ENCODE measurements around the gene PRKCE. TPM values are rescaled to one million over a fixed set of nuclear protein-coding genes. Genes with fewer than 3 reads are reported as not detected.
A peak's percentile ranks its signal among the peaks of the same experiment; 100 is the strongest.

Gene PRKCE
- total and polyA plus RNA-seq, 7 donors = 3.0 to 21.9 (median 15.8) TPM

DNA sequence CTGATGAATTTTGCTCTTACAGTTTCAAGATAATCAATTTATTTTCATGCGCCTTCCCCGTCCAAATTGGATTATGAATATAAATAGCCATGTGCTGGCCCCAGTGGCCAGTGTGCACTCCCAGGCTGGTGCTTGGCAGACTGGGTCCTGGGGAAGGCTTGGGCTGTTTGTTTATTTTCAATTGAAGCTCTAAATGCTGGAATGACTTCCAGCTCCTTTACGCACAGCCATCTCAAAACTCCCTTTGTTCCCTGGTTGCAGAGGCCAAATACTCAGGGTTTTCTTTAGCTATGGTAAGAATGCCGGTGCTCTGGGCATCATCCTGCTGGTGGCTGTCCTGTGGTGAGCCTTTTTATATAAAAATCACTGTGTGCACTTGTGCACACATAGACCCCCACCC, 131.5 kb downstream of the PRKCE start:
- no peaks in the 10 kb centered on the region for H3K36me3 ChIP-seq
- H3K27ac ChIP-seq = peak overlapping the region in 2 of 4 donors; percentile 4 to 26
- no peaks in the 10 kb centered on the region for H3K27me3 ChIP-seq
- intact Hi-C loops (cut with DNase I) = no loop called here
- H3K4me3 ChIP-seq = no peak overlapping the region
- 82 to 92% methylated on average over 4 of the region's 4 CpGs for WGBS, 2 donors
- DNase-seq = no peak
- TF ChIP-seq, protein P1, sequence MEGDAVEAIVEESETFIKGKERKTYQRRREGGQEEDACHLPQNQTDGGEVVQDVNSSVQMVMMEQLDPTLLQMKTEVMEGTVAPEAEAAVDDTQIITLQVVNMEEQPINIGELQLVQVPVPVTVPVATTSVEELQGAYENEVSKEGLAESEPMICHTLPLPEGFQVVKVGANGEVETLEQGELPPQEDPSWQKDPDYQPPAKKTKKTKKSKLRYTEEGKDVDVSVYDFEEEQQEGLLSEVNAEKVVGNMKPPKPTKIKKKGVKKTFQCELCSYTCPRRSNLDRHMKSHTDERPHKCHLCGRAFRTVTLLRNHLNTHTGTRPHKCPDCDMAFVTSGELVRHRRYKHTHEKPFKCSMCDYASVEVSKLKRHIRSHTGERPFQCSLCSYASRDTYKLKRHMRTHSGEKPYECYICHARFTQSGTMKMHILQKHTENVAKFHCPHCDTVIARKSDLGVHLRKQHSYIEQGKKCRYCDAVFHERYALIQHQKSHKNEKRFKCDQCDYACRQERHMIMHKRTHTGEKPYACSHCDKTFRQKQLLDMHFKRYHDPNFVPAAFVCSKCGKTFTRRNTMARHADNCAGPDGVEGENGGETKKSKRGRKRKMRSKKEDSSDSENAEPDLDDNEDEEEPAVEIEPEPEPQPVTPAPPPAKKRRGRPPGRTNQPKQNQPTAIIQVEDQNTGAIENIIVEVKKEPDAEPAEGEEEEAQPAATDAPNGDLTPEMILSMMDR (IDR thresholded peaks at IDR 0.05) = no peak
- TF ChIP-seq POLR2AphosphoS5 (IDR thresholded peaks at IDR 0.05) = peak in 1 of 4 donors; percentile 4
- no peaks in the 10 kb centered on the region for H3K9me3 ChIP-seq
- H3K4me1 ChIP-seq = peaks cover 0 to 36% (median 18%) of the 10 kb centered on the region in 4 donors

DNA sequence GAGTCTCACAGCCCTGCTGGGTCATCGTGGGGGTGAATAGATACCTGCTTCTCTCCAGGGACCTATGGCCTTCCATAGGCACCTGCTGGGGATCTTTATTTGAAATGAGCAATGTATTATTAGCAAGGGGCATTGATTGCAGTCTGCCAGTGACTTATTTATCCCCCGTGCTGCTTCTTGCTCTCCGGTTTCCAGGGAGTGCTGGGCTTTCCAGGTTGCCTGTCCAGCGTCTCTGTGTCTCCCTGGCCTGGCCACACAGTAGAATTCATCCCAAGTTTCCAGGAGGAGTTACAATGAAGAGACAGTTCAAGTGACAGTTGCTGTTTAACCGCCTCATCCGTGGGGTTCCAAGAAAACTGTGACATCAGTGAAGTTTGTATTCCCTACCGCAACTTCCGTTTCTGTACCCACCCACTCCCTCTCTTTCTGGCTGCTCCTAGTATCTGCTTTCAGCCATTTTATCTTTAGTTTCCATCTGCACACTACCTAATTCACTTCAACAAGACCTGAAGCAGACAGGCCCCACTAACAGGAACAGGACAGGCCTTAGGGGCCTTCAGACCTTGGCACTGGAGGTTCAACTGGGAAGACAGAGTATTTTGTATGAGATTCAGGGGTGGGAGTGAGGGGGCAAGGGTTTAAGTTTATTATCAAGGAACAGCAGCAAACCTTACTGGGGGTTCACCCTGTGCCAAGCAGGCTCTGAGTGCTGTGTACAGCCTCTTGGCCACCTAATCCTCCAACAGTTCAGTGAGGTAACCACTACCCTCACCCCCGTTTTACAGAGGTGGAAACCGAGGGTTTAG, 134.8 kb downstream of the PRKCE start:
- H3K4me1 ChIP-seq = peaks cover 0 to 27% (median 13%) of the 10 kb centered on the region in 4 donors
- H3K4me3 ChIP-seq = no peak overlapping the region
- no peaks in the 10 kb centered on the region for H3K27me3 ChIP-seq
- H3K9me3 ChIP-seq = no peaks in the 10 kb centered on the region
- intact Hi-C loops (cut with DNase I) = no loop called here
- H3K27ac ChIP-seq = no peak overlapping the region
- H3K36me3 ChIP-seq = no peaks in the 10 kb centered on the region
- no peak for TF ChIP-seq EP300 (IDR thresholded peaks at IDR 0.05)
- no peak for TF ChIP-seq POLR2AphosphoS5 (IDR thresholded peaks at IDR 0.05)
- no peak for TF ChIP-seq POLR2A (IDR thresholded peaks at IDR 0.05)
- TF ChIP-seq, protein P1 (IDR thresholded peaks at IDR 0.05) = no peak
- WGBS, 2 donors = 90 to 94% methylated on average over 10 of the region's 10 CpGs
- peak; percentile 29 for DNase-seq

DNA sequence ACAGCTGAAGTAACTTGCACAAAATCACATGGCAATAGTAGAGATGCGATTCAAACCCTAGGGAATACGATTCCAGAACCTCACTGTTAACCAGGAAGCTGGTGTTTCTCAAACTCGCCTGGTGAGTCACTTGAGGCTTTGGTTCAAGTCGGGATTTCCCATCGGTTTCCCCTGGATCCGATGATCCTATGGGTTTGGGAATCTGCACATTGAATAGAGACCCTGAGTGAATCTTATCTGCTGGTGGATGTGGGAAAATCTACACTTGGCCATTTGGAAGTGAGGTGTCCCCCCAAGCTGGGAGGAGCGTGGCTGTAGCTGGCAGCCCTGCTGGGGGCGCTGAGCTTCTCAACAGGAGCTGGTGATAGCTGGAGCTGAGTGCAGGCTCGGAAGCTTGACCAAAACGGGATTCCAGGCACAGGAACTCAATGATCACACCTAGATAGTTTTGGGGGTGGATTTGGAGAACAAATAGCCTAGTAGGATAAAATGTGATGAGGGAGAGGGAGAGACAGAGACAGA, 135.4 kb downstream of the PRKCE start:
- H3K36me3 ChIP-seq = no peaks in the 10 kb centered on the region
- H3K4me3 ChIP-seq = no peak overlapping the region
- H3K27ac ChIP-seq = no peak overlapping the region
- peaks cover 0 to 25% (median 12%) of the 10 kb centered on the region in 4 donors for H3K4me1 ChIP-seq
- H3K9me3 ChIP-seq = no peaks in the 10 kb centered on the region
- DNase-seq = no peak
- intact Hi-C loops (cut with DNase I) = no loop called here
- no peak for TF ChIP-seq POLR2A (IDR thresholded peaks at IDR 0.05)
- no peak for TF ChIP-seq EP300 (IDR thresholded peaks at IDR 0.05)
- TF ChIP-seq POLR2AphosphoS5 (IDR thresholded peaks at IDR 0.05) = no peak
- no peaks in the 10 kb centered on the region for H3K27me3 ChIP-seq
- 94 to 95% methylated on average over 10 of the region's 10 CpGs for WGBS, 2 donors

DNA sequence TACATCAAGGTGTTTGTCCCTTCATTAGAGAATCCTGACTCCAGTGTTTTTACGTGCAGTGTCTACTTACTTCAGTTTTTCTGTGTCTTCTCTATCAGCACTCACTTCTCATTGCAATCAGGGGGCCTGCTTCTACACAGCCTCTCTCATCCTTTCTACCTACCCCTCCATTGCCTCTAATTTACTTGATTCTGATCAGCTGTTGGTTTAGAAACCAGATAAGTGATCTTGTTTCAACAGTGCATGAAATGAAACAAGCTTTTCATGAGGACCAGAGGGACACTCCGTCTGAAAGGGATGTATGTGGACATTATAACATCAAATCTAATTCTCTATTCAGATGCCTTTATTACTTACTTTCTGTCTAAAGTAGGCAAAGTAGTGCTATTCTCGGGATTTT, 136.9 kb downstream of the PRKCE start:
- TF ChIP-seq POLR2AphosphoS5 (IDR thresholded peaks at IDR 0.05) (no peak), EP300 (IDR thresholded peaks at IDR 0.05) (no peak), POLR2A (IDR thresholded peaks at IDR 0.05) (no peak)
- TF ChIP-seq, protein P1 (IDR thresholded peaks at IDR 0.05) = no peak
- no peak overlapping the region for H3K4me3 ChIP-seq
- no peak overlapping the region for H3K27ac ChIP-seq
- 93 to 94% methylated on average over 3 of the region's 3 CpGs for WGBS, 2 donors
- no peak for DNase-seq
- H3K4me1 ChIP-seq = peaks cover 0 to 24% (median 10%) of the 10 kb centered on the region in 4 donors
- H3K9me3 ChIP-seq = no peaks in the 10 kb centered on the region
- no peaks in the 10 kb centered on the region for H3K36me3 ChIP-seq
- H3K27me3 ChIP-seq = no peaks in the 10 kb centered on the region
- intact Hi-C loops (cut with DNase I) = no loop called here

DNA sequence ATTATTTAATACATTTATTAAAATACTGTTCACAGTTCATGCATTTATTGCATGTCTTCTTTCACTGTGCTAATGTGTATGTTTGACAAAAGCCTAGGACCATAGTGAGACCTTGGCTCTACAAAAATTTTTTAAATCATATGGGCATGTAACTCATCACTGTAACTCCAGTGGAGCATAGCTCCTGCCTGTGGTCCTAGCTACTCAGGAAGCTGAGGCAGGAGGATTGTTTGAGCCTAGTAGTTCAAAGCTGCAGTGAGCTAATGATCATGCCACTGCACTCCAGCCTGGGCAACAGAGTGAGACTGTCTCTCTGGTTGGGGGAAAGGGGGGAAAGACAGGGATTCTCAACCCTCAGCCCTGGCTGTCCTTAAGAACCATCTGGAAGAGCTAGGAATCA, 137.8 kb downstream of the PRKCE start:
- H3K27me3 ChIP-seq = no peaks in the 10 kb centered on the region
- H3K36me3 ChIP-seq = no peaks in the 10 kb centered on the region
- H3K27ac ChIP-seq = no peak overlapping the region
- H3K4me3 ChIP-seq = no peak overlapping the region
- TF ChIP-seq EP300 (IDR thresholded peaks at IDR 0.05) = no peak
- TF ChIP-seq, protein P1 (IDR thresholded peaks at IDR 0.05) = no peak
- H3K9me3 ChIP-seq = no peaks in the 10 kb centered on the region
- peaks cover 0 to 26% (median 12%) of the 10 kb centered on the region in 4 donors for H3K4me1 ChIP-seq
- intact Hi-C loops (cut with DNase I) = no loop called here
- peak; percentile 17 for DNase-seq

Measured in sigmoid colon (tissue), 7 donors.